NK-92 (cell line): Measurements from ENCODE around the gene BCAS1.
"Not testable (repeated sequence)": the region's sequence is repeated elsewhere in the genome, so short reads cannot be mapped to it uniquely, and the experiment has no call there.

Source experiments
- DNase-seq: peaks from one replicate; lab custom pipeline; 2025; ENCODE audit not compliant: unreplicated experiment; lab: John Stamatoyannopoulos, UW

BCAS1 gene

GRCh38 chr20:54023406-54023805, 47.0 kb downstream of the BCAS1 start:
- DNase-seq, result no peak

DNA sequence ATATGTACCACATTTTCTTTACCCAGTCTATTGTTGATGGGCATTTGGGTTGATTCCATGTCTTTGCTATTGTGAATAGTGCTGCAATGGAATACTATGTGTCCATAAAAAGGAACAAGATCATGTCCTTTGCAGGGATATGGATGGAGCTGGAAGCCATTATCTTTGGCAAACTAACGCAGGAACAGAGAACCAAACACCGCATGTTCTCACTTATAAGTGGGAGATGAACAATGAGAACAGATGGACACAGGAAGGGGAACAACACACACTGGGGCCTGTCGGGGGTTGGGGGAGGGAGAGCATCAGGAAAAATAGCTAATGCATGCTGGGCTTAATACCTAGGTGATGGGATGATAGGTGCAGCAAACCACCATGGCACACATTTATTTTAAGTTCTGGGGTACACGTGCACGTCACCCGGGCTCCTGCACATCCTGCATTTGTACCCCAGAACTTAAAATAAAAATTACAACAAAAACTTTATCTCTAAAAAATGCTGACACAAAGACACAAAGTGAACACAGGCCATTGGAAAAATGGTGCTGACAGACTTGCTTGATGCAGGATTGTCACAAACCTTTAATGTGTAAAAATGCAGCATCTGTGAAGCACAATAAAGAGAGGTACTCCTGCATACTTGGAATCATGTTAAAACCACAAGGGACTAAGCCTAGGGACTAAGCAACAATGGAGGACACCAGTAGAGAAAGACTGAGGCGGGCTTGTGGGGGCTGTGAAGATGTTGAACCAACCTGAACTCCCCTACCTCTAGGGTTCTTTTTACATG, 48.8 kb downstream of the BCAS1 start:
- no peak for DNase-seq

DNA sequence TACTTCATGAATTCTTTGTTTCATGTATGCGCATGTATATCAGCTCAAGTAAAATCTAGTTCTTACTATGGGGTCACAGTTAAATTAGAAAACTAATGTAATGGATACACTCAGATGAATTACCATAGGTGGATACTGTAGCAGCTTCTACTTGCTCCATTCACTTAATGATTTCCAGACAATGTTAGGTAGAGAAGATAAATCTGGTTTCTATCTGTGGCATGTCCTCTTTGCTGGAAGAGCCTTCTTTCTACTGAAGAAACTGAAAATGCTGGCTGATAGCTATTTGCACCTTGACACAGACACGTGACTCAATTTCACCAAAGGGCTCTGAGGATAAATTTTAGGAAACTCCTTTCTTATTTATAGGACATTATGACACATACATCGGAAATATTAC, 49.5 kb downstream of the BCAS1 start:
- DNase-seq, result no peak

DNA sequence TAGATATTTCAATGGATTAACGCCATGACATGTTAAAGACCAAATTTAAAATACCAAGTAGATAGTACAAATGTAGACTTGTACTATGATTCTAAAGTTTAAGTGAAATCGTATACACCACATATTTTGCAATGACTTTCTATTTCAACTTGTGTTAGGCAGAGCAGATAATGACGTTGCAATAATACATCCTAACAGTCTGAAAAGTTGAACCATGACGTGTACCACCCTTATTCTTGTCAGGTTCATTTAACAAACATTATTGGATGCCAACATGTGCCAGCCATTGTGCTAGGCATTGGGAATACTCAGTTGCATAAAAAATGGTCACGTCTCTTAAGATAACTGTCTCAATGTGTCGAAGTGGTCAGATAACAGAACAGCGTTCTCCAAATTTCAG, 50.0 kb downstream of the BCAS1 start:
- DNase-seq, result no peak

DNA sequence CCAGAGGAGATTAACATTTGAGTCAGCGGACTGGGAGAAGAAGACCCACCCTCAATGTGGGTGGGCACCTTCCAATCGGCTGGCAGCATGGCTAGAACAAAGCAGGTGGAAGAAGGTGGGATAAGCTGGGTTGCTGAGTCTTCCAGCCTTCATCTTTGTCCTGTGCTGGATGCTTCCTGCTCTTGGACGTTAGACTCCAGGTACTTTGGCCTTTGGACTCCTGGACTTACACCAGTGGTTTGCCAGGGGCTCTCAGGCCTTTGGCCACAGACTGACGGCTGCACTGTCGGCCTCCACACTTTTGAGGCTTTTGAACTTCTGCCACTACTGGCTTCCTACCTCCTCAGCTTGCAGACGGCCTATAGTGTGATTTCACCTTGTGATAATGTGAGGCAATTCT, 50.8 kb downstream of the BCAS1 start:
- no peak for DNase-seq

- no peak for DNase-seq
Measured at GRCh38 chr20:54019127-54019526, 51.3 kb downstream of the BCAS1 start.

- DNase-seq, result no peak
Measured at GRCh38 chr20:54017846-54018245, 52.5 kb downstream of the BCAS1 start.

DNA sequence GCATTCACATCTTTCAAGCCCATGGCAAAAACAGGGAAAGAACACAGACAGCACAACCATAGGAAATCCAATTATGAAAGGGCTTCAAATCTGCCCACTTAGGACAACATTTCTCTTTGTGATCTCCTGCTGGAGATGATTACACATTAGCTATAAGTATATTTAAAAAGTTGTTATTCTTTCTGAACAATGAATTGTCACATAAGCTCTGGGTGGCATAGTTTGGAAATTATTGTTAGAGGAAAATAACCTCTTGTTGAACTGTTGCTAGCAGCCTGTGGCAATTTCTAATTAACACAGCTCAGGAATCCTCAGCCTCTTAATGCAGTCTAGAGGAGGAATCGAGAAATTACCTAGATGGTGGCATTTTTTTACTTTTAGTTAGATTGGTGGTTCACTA, 54.9 kb downstream of the BCAS1 start:
- DNase-seq, result no peak

DNA sequence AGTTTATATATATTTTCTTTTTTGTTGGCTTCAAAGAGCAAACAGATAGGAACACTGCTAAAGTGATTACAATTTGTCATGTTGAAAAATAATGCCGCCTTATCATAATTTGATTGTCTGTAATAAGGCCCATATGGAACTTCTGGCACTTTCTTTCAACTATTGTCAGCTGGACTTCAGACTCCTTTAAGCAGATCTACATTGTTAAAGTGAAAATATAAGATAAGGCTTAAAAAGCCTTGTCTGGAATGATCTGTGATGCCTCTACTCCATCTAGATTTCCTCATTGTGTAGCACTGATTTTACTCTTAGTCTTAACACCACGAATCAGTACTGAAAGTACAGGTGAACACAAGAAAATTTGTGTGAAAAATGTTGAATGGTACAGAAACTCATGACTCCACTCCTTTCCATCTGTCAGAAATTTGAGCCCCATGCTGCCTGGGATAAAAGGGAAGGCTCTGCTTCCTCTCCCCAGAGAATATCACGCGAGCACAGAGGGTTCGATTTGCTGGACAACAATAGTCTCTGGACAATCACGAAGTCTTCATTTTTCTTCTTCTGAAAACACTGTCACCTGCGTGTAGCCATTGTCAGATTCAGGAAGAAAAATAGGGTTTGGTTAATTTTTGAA, 56.0 kb downstream of the BCAS1 start:
- no peak for DNase-seq

DNA sequence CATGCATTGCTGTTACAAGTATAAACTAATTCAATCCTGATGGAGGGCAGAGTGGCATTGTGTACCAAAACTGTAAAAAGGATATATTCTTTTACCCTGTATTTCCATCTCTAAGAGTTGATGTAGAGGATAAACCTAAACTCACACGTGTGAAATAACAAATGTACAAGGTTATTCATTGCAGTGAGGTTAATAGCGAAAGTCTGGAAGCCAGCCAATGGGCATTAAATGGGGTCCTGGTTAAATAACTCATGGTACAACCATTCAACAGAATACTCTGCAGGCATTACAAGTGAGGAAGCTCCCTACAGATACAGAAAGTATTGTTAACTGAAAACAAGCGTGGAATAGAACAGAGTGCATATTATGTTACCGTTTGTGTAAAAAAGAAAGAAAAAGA, 56.9 kb downstream of the BCAS1 start:
- DNase-seq, result no peak

GRCh38 chr20:54011346-54011745, 59.0 kb downstream of the BCAS1 start:
- DNase-seq, result no peak

DNA sequence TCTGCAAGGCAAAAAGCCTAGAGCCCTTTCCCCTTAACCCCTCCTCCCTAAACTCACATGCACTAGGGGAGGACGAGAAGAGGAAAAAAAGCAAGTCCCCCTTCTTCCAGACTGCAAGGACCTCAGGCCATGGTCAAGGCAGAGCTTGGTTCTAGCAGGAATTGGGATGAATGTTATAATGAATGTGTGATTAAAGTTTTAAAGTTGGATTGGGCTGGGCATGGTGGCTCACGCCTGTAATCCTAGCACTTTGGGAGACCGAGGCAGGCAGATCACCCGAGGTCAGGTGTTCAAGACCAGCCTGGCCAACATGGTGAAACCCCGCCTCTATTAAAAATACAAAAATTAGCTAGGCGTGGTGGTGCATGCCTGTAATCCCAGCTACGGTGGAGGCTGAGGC, 64.2 kb downstream of the BCAS1 start:
- not testable (repeated sequence) for DNase-seq

- DNase-seq, result no peak
Measured at GRCh38 chr20:54005524-54005923, 64.9 kb downstream of the BCAS1 start.

GRCh38 chr20:54004445-54004844, 65.9 kb downstream of the BCAS1 start:
- no peak for DNase-seq

- DNase-seq, result no peak
Measured at GRCh38 chr20:54002741-54003140, 67.7 kb downstream of the BCAS1 start.

DNA sequence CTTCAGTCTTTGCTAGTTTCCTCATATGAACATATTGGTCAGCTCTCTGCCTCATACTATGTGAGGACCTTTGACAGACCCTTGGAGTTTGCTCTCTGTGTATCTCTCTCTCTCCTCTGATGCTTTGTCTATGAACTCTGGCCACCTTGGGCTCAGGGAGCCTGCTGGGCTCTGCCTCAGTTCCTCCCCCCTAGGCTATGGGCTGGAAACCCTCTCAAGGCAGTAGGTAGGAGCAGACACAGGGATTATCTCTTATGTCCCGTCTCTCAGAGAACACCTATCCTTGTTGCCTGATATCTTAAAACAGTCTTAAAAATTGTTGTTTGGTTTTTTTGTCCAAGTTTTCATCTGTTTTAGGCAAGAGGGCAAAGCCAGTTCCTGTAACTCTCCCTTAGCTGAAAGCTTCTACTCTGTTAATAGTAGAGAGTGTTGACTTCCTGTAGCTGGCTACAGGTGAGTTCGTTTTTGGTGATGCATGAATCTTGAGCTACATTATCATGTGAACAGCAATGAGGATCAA, 68.3 kb downstream of the BCAS1 start:
- DNase-seq, result no peak

GRCh38 chr20:54000914-54001313, 69.5 kb downstream of the BCAS1 start:
- DNase-seq, result no peak

DNA sequence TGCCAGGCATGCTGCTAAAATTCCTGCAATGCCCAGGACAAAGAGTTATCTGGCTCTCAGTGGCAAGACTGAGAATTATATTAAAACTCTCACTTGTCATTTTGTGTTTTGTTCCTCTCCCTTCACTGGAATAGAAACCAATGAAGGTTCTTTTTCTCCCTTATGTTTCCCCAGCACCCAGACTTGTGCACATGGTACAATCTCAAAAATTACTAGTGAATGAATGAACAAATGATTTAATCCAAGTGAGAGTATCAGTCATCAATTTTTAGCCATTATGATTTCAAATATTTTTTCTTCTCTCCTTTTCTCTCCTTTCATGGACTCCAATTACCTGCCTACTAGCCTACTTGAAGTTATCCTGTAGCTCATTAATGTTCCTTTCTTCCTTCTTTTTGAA, 70.1 kb downstream of the BCAS1 start:
- no peak for DNase-seq

- DNase-seq, result no peak
Measured at GRCh38 chr20:53999077-53999476, 71.3 kb downstream of the BCAS1 start.

- DNase-seq, result no peak
Measured at GRCh38 chr20:53996584-53997486, 73.6 kb downstream of the BCAS1 start.

DNA sequence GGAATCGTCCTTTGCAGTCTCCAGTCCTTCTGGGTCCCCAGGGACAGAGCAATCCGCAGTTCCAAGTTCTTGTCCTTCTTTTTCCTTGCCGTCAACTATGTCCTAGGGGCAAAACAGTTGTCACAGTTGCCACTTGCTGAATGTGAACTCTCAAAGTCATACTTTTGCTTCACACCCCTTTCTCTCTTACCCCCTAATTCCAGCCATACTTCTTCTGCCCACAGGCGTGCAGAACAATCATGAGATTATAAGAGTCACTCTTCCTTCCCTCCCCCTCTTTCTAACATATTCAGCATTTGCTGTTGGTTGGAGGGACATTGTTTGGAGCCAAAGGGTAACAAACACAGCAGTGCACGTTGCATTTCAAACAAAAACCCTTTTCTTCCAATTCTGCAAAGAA, 74.4 kb downstream of the BCAS1 start:
- DNase-seq, result no peak

- no peak for DNase-seq
Measured at GRCh38 chr20:53994088-53994487, 76.3 kb downstream of the BCAS1 start.
